Hepatocyte (in vitro differentiated cells): ENCODE data around the gene TAS2R41. TPM values are rescaled to one million over a fixed set of nuclear protein-coding genes. Genes with fewer than 3 reads are reported as not detected.

Experiments
- DNase-seq: peaks from one replicate; pipeline ENCODE4 v3.0.0-alpha.2; 2016; ENCODE audit warnings: low spot score
- H2AFZ ChIP-seq: fragments of 200-600 bp; sonication (generic); 2 replicates; pipeline ENCODE4 v1.6.0; 2016; ENCODE audit warnings: antibody characterized with exemption, mild to moderate bottlenecking
- H3K27ac ChIP-seq: fragments of 200-600 bp; sonication (generic); 2 replicates; pipeline ENCODE4 v1.5.1; 2016; ENCODE audit warnings: mild to moderate bottlenecking
- H3K27me3 ChIP-seq: fragments of 200-600 bp; sonication (generic); 2 replicates; pipeline ENCODE4 v1.6.1; 2016
- H3K36me3 ChIP-seq: fragments of 200-600 bp; sonication (generic); replicated peaks from 2 replicates; pipeline ENCODE4 v1.5.1; 2016; ENCODE audit warnings: low read depth; ENCODE audit not compliant: insufficient read depth
- H3K4me1 ChIP-seq: fragments of 200-600 bp; sonication (generic); 2 replicates; pipeline ENCODE4 v1.5.1; 2016; ENCODE audit warnings: mild to moderate bottlenecking, moderate library complexity; ENCODE audit not compliant: insufficient read depth
- H3K4me2 ChIP-seq: fragments of 200-600 bp; sonication (generic); 2 replicates; pipeline ENCODE4 v1.6.0; 2016
- H3K4me3 ChIP-seq: fragments of 200-600 bp; sonication (generic); 2 replicates; pipeline ENCODE4 v1.5.1; 2016; ENCODE audit warnings: mild to moderate bottlenecking
- H3K79me2 ChIP-seq: fragments of 200-600 bp; sonication (generic); 2 replicates; pipeline ENCODE4 v1.6.0; 2017; ENCODE audit warnings: mild to moderate bottlenecking
- H3K9me2 ChIP-seq: fragments of 200-600 bp; sonication (generic); replicated peaks from 2 replicates; pipeline ENCODE4 v1.6.0; 2017; ENCODE audit warnings: mild to moderate bottlenecking; ENCODE audit not compliant: insufficient read depth
- H3K9me3 ChIP-seq: fragments of 200-600 bp; sonication (generic); 2 replicates; pipeline ENCODE4 v1.5.1; 2016; ENCODE audit warnings: low read depth, mild to moderate bottlenecking
- H4K20me1 ChIP-seq: fragments of 200-600 bp; sonication (generic); 2 replicates; pipeline ENCODE4 v1.6.0; 2016; ENCODE audit warnings: mild to moderate bottlenecking; ENCODE audit not compliant: insufficient read depth, poor library complexity, severe bottlenecking
- CTCF ChIP-seq: fragments of 200-600 bp; sonication (generic); IDR thresholded peaks from 2 replicates; pipeline ENCODE4 v1.5.1; 2016; ENCODE audit warnings: antibody characterized with exemption, mild to moderate bottlenecking; ENCODE audit not compliant: poor library complexity
- EZH2 ChIP-seq: fragments of 200-600 bp; sonication (generic); IDR thresholded peaks from 2 replicates; pipeline ENCODE4 v1.6.1; 2016; ENCODE audit warnings: antibody characterized with exemption, mild to moderate bottlenecking, borderline replicate concordance
- EZH2phosphoT487 ChIP-seq: fragments of 200-600 bp; sonication (generic); IDR thresholded peaks from one replicate; pipeline ENCODE4 v1.6.1; 2018; ENCODE audit warnings: antibody characterized with exemption, mild to moderate bottlenecking, low read depth, moderate library complexity; ENCODE audit not compliant: unreplicated experiment, severe bottlenecking
- WGBS: methylation state at CpG from one replicate; pipeline ENCODE4 v1.1.6; 2016; ENCODE audit warnings: low lambda C conversion rate; ENCODE audit errors: missing lambda C conversion rate; 5-methylcytosine and 5-hydroxymethylcytosine counted together
- polyA plus RNA-seq: library from polyadenylated mRNA; unstranded; fragments of >200 nt; fragmentation: Nextera tagmentation; extraction: Ambion mirVana; gene quantifications from 2 replicates; pipeline ENCODE4 v1.2.1, GENCODE V29; 2016
- total RNA-seq: library from RNA; depleted of rRNA; stranded (reverse); fragments of >200 nt; gene quantifications from 2 replicates; pipeline ENCODE4 v1.2.3, GENCODE V29; 2014

TAS2R41 gene
- total and polyA plus RNA-seq, 2 experiments from 2014 or later = not detected

GRCh38 chr7:143514995-143515735 lies 37.5 kb downstream of the TAS2R41 start:
- 86% methylated on average over 3 of the region's 3 CpGs for WGBS
- Histone ChIP-seq H3K27ac (no peak overlapping the region), H3K36me3 (no peaks in the 10 kb centered on the region), H2AFZ (no peak overlapping the region), H3K4me2 (no peak overlapping the region), H4K20me1 (no peaks in the 10 kb centered on the region), H3K27me3 (no peaks in the 10 kb centered on the region), H3K4me1 (peaks cover 6% of the 10 kb centered on the region), H3K9me3 (no peaks in the 10 kb centered on the region), H3K9me2 (no peaks in the 10 kb centered on the region), H3K79me2 (no peaks in the 10 kb centered on the region), H3K4me3 (no peak overlapping the region)
- TF ChIP-seq EZH2 (no peak), CTCF (no peak), EZH2phosphoT487 (no peak)
- no peak for DNase-seq

GRCh38 chr7:143516981-143517380 lies 39.3 kb downstream of the TAS2R41 start:
- TF ChIP-seq EZH2 (no peak), EZH2phosphoT487 (no peak), CTCF (no peak)
- Histone ChIP-seq H3K4me3 (no peak overlapping the region), H3K79me2 (no peaks in the 10 kb centered on the region), H3K27me3 (no peaks in the 10 kb centered on the region), H3K4me2 (no peak overlapping the region), H2AFZ (no peak overlapping the region), H3K9me3 (no peaks in the 10 kb centered on the region), H3K27ac (no peak overlapping the region), H3K9me2 (no peaks in the 10 kb centered on the region), H3K36me3 (no peaks in the 10 kb centered on the region), H3K4me1 (peaks cover 5% of the 10 kb centered on the region), H4K20me1 (no peaks in the 10 kb centered on the region)
- 66% methylated on average over 2 of the region's 2 CpGs for WGBS
- no peak for DNase-seq

- Histone ChIP-seq H3K9me3 (no peaks in the 10 kb centered on the region), H3K27ac (no peak overlapping the region), H3K4me3 (no peak overlapping the region), H3K79me2 (no peaks in the 10 kb centered on the region), H3K36me3 (no peaks in the 10 kb centered on the region), H3K4me1 (no peaks in the 10 kb centered on the region), H3K9me2 (no peaks in the 10 kb centered on the region), H2AFZ (no peak overlapping the region), H3K27me3 (no peaks in the 10 kb centered on the region), H4K20me1 (no peaks in the 10 kb centered on the region), H3K4me2 (no peak overlapping the region)
- TF ChIP-seq EZH2phosphoT487 (no peak), CTCF (no peak), EZH2 (no peak)
- 42% methylated on average over 4 of the region's 4 CpGs for WGBS
- DNase-seq = no peak
These were observed 40.8 kb downstream of the TAS2R41 start for GRCh38 chr7:143518521-143518920.

- no peaks in the 10 kb centered on the region for H3K9me2 ChIP-seq
- no peak overlapping the region for H3K4me3 ChIP-seq
- no peak for TF ChIP-seq CTCF
- TF ChIP-seq EZH2phosphoT487 = no peak
- no peak for TF ChIP-seq EZH2
- no peaks in the 10 kb centered on the region for H4K20me1 ChIP-seq
- no peak for DNase-seq
- H3K4me2 ChIP-seq = no peak overlapping the region
- H2AFZ ChIP-seq = no peak overlapping the region
- H3K9me3 ChIP-seq = no peaks in the 10 kb centered on the region
- no peak overlapping the region for H3K27ac ChIP-seq
- no peaks in the 10 kb centered on the region for H3K79me2 ChIP-seq
- WGBS = 93% methylated on average over 11 of the region's 11 CpGs
- no peaks in the 10 kb centered on the region for H3K4me1 ChIP-seq
- H3K27me3 ChIP-seq = no peaks in the 10 kb centered on the region
- no peaks in the 10 kb centered on the region for H3K36me3 ChIP-seq
These were observed 41.3 kb downstream of the TAS2R41 start for GRCh38 chr7:143518941-143519340.
